ENCODE measurements around the gene AHDC1. TPM values are rescaled to one million over a fixed set of nuclear protein-coding genes. Genes with fewer than 3 reads are reported as not detected.

AHDC1 gene
- total RNA-seq, 1 donor from 2014 or later, result 10.8 TPM

DNA sequence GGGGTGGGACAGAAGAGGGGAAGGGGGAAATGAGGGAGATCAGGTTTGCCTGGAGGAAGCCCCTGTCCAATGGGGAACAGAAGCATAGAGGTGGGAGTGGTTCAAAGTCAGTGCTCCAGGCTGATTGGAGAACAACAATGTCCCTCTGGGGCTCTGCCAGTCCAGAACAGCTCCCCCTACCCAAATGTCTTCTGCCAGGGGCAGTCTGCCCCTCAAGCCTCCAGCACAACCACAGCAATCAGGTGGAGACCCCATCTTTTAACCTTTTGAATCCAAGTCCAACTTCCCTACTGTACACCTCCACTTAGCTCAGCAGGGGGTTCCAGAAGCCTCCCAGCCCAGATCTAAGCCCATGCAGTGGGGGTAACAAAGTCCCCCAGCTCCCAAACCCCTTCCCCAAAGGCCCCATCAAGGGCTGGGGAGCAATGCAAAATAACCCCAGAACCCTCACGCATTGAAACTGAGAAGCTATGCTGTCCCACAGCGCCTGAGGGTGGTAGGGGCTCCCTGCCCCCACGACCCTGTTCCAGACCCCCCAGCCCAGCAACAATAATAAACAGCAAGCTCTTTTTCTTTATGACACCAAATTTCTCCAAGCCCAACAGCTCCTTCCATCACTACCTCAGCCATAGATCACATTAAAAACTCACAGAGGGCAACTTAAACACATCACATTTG, 3.3 kb downstream of the AHDC1 start:
- DNase-seq (ENCODE audit: low read depth), result no peak
- no peak overlapping the region for H3K4me3 ChIP-seq (ENCODE audit: low read depth, low read length)
- TF ChIP-seq, protein P1, sequence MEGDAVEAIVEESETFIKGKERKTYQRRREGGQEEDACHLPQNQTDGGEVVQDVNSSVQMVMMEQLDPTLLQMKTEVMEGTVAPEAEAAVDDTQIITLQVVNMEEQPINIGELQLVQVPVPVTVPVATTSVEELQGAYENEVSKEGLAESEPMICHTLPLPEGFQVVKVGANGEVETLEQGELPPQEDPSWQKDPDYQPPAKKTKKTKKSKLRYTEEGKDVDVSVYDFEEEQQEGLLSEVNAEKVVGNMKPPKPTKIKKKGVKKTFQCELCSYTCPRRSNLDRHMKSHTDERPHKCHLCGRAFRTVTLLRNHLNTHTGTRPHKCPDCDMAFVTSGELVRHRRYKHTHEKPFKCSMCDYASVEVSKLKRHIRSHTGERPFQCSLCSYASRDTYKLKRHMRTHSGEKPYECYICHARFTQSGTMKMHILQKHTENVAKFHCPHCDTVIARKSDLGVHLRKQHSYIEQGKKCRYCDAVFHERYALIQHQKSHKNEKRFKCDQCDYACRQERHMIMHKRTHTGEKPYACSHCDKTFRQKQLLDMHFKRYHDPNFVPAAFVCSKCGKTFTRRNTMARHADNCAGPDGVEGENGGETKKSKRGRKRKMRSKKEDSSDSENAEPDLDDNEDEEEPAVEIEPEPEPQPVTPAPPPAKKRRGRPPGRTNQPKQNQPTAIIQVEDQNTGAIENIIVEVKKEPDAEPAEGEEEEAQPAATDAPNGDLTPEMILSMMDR (conservative IDR thresholded peaks at IDR 0.05; ENCODE audit: low read depth, low read length), result no peak

DNA sequence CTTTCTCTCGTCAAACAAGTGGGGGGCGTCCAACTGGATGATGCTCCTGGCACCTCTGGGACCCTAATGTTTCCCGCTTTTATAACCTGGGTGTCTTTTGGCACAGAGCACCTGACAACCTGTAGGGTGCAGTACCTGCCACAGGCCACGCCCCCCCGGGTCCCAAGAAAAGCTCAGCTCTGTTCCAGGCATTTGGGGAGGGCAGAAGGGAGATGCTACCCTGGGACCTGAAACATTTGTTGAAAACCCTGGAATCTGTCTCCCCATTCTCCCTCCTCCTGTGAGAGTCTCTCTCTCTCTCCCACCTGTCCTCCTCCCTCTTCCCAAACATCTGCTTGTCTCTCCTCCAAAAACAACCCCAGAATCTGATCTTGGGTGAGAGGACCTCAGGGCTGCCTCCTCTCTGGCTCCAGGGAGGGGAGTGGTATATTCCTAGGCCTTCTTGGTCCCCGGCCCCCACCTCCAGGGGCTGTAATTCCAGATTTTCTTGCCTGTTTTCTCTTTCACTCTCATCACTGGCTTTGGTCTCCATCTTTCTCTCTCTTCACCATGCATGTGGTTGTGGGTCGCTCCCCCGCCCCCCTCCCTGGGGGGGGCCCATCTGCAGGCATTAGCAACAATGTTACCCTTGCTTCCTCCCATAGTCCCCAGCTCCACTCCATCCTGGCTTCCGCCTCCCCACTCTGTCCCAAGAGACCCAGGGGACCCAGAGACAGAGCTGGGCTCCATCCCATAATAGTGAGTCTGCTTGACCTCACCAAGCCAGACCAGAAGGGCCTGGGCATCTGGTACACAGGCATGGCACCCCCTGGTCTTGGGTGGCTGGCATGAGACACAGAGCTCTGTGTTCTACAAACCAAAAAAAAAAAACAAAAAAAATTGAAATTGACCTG, 4.1 kb downstream of the AHDC1 start:
- no peak for DNase-seq (ENCODE audit: low read depth)
- no peak overlapping the region for H3K4me3 ChIP-seq (ENCODE audit: low read depth, low read length)
- TF ChIP-seq, protein P1 (conservative IDR thresholded peaks at IDR 0.05; ENCODE audit: low read depth, low read length), result no peak

DNA sequence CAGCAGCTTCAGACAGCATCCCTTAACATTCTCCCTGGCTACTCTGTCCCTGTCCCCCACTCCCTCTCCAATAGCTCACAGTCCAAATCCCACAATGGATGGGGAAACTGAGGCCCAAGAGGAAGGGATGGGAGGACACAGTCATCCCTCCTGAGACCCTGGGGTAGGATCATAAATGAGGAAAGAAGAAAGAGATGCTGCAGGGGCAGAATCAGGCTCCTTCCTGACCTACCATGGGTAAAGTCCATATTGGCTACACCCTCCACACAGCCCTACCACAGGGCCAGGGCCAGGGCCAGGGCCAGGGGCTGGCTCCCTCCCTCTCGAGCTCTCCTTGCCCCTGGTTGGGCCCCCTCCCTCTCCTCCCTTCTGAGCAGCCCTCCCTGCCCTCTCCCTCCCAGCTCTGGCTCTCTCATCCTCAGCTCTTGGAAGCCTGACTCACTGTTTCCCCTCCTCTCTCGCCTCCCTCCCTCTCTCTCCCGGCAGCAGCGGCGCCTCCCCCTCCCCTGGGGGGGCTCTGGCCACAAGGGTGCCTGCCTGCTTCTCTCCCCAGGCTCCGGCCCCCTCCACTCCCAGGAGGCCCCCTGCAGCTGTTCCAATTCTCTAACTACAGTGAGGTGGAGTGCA, 4.9 kb downstream of the AHDC1 start:
- DNase-seq (ENCODE audit: low read depth), result no peak
- TF ChIP-seq, protein P1 (conservative IDR thresholded peaks at IDR 0.05; ENCODE audit: low read depth, low read length), result no peak
- H3K4me3 ChIP-seq (ENCODE audit: low read depth, low read length), result no peak overlapping the region

DNA sequence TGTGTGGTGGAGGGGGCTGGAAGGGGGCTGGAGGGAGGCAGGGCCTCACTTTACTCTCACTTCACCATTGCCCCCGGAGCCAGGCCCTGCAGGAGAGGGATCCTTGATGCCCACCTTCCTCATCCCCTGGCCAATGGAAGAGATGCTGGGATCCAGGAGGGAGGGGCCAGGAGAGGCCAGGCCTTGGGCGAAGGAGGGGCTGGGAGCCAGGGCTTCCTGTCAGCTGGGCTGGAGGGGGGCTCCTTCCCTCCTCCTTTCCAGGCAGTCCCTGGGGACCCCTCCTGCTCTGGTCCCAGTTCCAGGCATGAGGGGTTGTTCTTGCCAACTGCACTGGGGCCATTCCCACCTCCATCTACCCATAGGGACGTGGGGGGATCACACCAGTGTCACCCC, 5.7 kb downstream of the AHDC1 start:
- H3K4me3 ChIP-seq (ENCODE audit: low read depth, low read length), result no peak overlapping the region
- DNase-seq (ENCODE audit: low read depth), result no peak
- TF ChIP-seq, protein P1 (conservative IDR thresholded peaks at IDR 0.05; ENCODE audit: low read depth, low read length), result no peak

DNA sequence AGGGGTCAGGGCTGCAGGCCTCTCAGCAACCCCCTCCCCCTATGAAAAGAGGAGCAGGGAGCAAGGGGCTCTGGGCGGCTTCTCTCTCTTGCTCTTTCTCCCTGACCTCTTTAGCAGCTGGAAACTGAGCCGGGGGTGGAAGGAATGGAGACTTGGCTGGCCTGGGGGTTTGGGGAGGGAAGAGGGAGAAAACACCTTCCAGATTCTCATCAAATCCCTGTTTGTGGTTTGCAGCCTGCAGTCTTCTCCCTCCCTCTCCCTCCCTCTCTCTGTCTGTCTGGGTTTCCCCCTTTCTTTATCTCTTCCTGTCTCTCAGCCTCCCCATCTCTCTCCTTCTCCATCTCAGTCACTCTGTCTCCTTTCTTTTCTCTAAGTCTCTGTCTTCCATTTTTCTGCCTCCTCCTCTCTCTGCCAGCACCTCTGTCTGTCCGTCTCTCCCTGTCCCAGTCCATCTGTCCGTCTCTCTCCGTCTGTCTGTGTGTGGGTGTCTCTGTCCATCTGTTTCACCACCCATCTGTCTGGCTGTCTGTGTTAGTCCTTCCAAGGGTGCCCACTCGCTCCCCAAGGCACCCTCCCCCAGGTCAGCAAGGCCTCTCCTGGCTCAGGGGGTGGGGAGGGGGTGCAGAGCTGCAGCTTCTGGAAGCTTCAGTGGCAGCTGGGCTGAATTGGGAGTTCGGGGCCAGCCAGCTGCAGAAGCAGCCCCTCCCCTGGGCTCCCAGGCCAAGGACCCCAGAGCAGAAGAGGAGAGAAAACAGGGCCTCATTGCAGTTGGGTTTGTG, 6.2 kb downstream of the AHDC1 start:
- no peak overlapping the region for H3K4me3 ChIP-seq (ENCODE audit: low read depth, low read length)
- TF ChIP-seq, protein P1 (conservative IDR thresholded peaks at IDR 0.05; ENCODE audit: low read depth, low read length), result no peak
- DNase-seq (ENCODE audit: low read depth), result no peak

DNA sequence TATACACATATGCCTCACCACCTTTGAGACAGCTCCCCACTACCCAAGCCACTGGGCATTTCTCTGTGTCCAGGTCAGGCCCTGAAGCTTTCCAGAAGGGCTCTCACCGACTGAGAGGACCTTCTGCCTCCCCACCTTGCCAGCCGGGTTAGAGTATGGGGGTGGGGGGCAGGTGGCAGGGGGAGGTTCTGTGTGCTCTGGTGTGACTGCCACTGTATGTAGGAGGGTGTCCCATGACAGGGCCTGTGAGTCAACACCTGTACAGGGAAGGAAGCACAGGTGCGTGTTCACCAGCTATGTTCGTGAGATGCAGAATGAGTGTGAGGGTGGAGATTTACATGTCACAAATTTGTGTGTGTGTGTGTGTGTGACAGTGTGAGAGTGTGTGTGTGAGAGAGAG, 7.0 kb downstream of the AHDC1 start:
- TF ChIP-seq, protein P1 (conservative IDR thresholded peaks at IDR 0.05; ENCODE audit: low read depth, low read length), result no peak

More for the DNA sequence above, 7.0 kb downstream of the AHDC1 start:
- no peak overlapping the region for H3K4me3 ChIP-seq (ENCODE audit: low read depth, low read length)
- no peak for DNase-seq (ENCODE audit: low read depth)
